Hepatocyte (in vitro differentiated cells): ENCODE measurements around the gene PTPRD.

Experiments used
- CTCF ChIP-seq: fragments of 200-600 bp; sonication (generic); IDR thresholded peaks from 2 replicates; pipeline ENCODE4 v1.5.1; 2016; ENCODE audit warnings: antibody characterized with exemption, mild to moderate bottlenecking; ENCODE audit not compliant: poor library complexity
- EZH2 ChIP-seq: fragments of 200-600 bp; sonication (generic); IDR thresholded peaks from 2 replicates; pipeline ENCODE4 v1.6.1; 2016; ENCODE audit warnings: antibody characterized with exemption, mild to moderate bottlenecking, borderline replicate concordance
- EZH2phosphoT487 ChIP-seq: fragments of 200-600 bp; sonication (generic); IDR thresholded peaks from one replicate; pipeline ENCODE4 v1.6.1; 2018; ENCODE audit warnings: antibody characterized with exemption, mild to moderate bottlenecking, low read depth, moderate library complexity; ENCODE audit not compliant: unreplicated experiment, severe bottlenecking

- TF ChIP-seq CTCF (no peak), EZH2 (no peak), EZH2phosphoT487 (no peak)
Observed at GRCh38 chr9:10237584-10237983, 375.2 kb downstream of the PTPRD start.
